Coronary artery (tissue), 2 donors: ENCODE measurements around the gene VEGFC.

ENCODE experiments used
- DNase-seq: peaks from one replicate; pipeline ENCODE4 v3.0.0-alpha.2; 2017; ENCODE audit warnings: low spot score
- H3K27ac ChIP-seq, 2 donors: fragments of 200-600 bp; sonication (generic); one replicate each; pipeline ENCODE4 v1.5.1; 2016 to 2019
- H3K4me3 ChIP-seq: fragments of 200-600 bp; sonication (generic); 2 replicates; pipeline ENCODE4 v1.5.1; 2016; ENCODE audit warnings: mild to moderate bottlenecking, moderate library complexity
- TF ChIP-seq, protein P1 (sequence below): fragments of 200-600 bp; sonication (generic); IDR thresholded peaks from one replicate; pipeline ENCODE4 v1.5.1; 2019; ENCODE audit warnings: antibody characterized with exemption

The VEGFC gene

DNA sequence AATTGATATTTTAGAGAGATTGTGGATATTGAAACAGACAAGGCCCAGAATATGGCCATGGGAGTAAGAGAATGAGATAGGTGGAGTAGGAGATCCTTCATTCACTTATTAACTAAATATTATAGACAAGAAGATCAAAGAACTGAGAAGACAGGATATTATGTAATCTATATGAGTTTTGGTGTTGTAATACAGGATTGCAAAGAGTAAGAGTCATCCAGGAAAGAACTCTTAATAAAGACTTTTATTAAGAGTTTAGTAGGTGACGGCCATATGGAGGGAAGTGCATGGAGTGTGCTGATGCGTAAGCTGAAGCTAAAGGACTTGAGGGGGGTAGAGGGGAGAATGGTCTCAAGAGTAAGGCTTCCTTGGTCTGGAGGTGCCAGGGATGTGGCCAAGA is 153.7 kb downstream of the VEGFC start:
- DNase-seq: no peak
- TF ChIP-seq, protein P1, sequence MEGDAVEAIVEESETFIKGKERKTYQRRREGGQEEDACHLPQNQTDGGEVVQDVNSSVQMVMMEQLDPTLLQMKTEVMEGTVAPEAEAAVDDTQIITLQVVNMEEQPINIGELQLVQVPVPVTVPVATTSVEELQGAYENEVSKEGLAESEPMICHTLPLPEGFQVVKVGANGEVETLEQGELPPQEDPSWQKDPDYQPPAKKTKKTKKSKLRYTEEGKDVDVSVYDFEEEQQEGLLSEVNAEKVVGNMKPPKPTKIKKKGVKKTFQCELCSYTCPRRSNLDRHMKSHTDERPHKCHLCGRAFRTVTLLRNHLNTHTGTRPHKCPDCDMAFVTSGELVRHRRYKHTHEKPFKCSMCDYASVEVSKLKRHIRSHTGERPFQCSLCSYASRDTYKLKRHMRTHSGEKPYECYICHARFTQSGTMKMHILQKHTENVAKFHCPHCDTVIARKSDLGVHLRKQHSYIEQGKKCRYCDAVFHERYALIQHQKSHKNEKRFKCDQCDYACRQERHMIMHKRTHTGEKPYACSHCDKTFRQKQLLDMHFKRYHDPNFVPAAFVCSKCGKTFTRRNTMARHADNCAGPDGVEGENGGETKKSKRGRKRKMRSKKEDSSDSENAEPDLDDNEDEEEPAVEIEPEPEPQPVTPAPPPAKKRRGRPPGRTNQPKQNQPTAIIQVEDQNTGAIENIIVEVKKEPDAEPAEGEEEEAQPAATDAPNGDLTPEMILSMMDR: no peak
- no peak overlapping the region for H3K4me3 ChIP-seq

GRCh38 chr4:176636292-176636691 is 156.4 kb downstream of the VEGFC start:
- no peak for DNase-seq
- TF ChIP-seq, protein P1: no peak
- H3K27ac ChIP-seq: no peak overlapping the region
- no peak overlapping the region for H3K4me3 ChIP-seq

More for the DNA sequence above, 153.7 kb downstream of the VEGFC start:
- no peak overlapping the region for H3K27ac ChIP-seq

- H3K27ac ChIP-seq: no peak overlapping the region
- TF ChIP-seq, protein P1: no peak
- H3K4me3 ChIP-seq: no peak overlapping the region
- no peak for DNase-seq
Observed at GRCh38 chr4:176635372-176636261, 157.1 kb downstream of the VEGFC start.
